KOPT-K1 (cell line): ENCODE measurements around the gene ZNF440.
"Not testable (repeated sequence)": the region's sequence is repeated elsewhere in the genome, so short reads cannot be mapped to it uniquely, and the experiment has no call there.

Experiments
- H3K27ac ChIP-seq: fragments of 200-600 bp; sonication (generic); 2 replicates; pipeline ENCODE4 v1.5.1; 2016; ENCODE audit warnings: antibody characterized with exemption, mild to moderate bottlenecking, low read depth, low read length; ENCODE audit not compliant: poor library complexity, severe bottlenecking
- H3K36me3 ChIP-seq: fragments of 200-600 bp; sonication (generic); 2 replicates; pipeline ENCODE4 v1.5.1; 2017; ENCODE audit warnings: antibody characterized with exemption, mild to moderate bottlenecking, low read length, moderate library complexity; ENCODE audit not compliant: insufficient read depth
- H3K9me3 ChIP-seq: fragments of 200-600 bp; sonication (generic); 2 replicates; pipeline ENCODE4 v1.5.1; 2017; ENCODE audit warnings: antibody characterized with exemption, low read length, mild to moderate bottlenecking; ENCODE audit not compliant: insufficient read depth, poor library complexity, severe bottlenecking

Gene ZNF440

DNA sequence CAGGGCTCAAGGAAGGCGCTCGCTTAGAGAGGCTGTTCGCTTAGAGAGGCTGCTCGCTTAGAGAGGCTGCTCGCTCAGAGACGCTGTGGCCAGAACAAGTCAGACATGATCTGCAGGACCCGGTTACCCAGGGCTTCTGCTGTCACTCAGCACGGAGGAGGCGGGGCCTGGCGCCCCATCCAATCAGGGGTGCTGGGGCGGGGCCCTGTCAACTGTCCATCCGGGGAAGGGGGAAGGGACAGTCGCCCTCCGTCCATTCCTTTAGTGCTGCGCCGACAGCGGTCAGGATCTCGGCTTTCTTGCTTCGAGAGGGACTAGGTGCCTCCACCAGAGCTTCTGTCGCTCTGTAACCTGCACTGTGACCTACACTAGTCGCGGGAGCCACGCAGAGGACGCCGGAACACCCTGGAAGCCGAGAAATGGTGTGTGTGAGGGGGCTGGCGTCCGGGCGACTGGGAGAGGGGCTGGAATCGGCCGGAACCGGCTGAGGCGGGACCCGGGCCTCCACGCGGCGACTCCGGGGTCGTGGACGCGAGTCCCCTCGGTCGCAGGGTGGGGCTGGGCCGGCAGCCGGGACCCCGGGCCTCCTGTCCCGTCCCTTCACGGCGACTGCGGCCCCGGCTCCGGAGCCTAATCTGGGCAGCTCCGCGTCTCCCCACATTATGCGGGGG lies at the start of gene ZNF440:
TSS of gene ZNF440 (plus strand) at position 245 of the 671 bp plus-strand sequence. CDS start at position 420, 175 bp downstream.
- peaks cover 2% of the 10 kb centered on the region for H3K9me3 ChIP-seq
- peak within 1 kb of the TSS; percentile 73 for H3K27ac ChIP-seq
- peaks cover 7% of the 10 kb centered on the region; the same call in 1 of the 2 replicates for H3K36me3 ChIP-seq

DNA sequence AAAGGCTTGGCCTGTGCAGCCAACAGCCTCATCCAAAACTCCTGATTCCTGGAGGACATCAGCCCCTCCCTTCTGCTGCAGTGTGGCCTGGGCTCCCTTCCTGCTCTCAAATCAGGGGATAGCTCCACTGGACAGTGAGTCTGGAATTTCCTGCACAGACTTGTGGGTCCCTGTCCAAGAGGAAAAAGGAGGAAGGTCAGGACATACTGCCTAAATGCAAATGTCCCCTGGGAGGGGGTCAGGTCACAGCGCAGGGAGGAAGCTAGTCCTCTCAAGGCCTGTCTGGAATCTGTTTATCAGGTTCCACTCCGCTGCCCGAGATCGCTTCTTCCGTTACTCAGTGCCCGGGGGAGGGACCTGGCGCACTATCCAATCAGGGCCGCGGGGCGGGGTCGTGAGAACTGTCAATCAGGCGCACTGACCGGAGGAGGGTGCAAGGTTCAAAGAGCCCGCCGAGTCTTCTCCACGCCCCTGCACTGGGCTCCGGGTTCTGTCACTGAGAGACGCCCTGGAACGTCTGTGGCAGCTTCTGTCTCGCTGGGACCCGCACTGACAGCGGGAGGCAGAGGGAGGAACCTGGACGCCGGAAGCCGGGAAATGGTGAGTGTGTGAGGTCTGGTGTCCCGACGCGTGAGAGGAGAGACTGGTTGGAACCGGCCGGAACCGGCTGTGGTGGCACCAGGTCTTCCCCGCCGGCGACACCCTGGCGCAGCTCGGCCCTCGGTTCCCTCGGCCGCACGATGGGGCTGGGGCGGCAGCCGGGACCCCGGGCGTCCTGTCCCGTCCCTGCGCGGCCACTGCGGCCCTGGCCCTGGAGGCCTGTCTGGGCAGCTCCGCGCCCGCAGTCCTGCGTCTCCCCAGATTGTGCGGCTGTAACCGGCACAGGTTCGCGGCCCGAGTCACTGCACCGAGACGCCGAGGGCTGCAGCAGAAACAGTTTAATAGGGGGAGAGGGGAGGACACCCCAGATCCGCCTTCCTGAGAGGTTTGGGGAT lies 47.2 kb upstream of the ZNF440 start, which contains the start of gene ZNF441:
TSS of gene ZNF441 (plus strand) at position 404 of the 995 bp plus-strand sequence. CDS start at position 598, 194 bp downstream.
- Histone ChIP-seq H3K27ac (peak within 1 kb of the TSS; percentile 57), H3K36me3 (no peaks in the 10 kb centered on the region), H3K9me3 (peaks cover 27% of the 10 kb centered on the region)

- peak overlapping the region; percentile 57 for H3K27ac ChIP-seq
- H3K36me3 ChIP-seq, result no peaks in the 10 kb centered on the region
- peaks cover 34% of the 10 kb centered on the region for H3K9me3 ChIP-seq
Measured at GRCh38 chr19:11767633-11768133, 46.4 kb upstream of the ZNF440 start.

DNA sequence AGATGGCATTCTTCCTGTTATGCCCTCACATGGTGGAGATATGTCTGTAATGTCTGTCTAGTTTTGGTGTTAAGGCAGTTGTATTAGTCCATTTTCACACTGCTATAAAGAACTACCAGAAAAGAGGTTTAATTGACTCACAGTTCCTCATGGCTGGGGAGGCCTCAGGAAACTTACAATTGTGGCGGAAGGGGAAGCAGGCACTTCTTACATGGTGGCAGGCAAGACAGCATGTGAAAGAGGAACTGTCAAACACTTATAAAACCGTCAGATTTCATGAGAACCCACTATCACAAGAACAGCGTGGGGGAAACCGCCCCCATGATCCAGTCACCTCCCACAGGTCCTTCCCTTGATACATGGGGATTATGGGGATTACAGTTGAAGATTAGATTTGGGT lies 44.1 kb upstream of the ZNF440 start:
- H3K9me3 ChIP-seq, result peaks cover 45% of the 10 kb centered on the region
- no peaks in the 10 kb centered on the region for H3K36me3 ChIP-seq
- no peak overlapping the region for H3K27ac ChIP-seq

GRCh38 chr19:11771520-11771919 lies 42.6 kb upstream of the ZNF440 start:
- H3K9me3 ChIP-seq, result peaks cover 59% of the 10 kb centered on the region
- not testable (repeated sequence) for H3K27ac ChIP-seq, H3K36me3 ChIP-seq

GRCh38 chr19:11776669-11777068 lies 37.4 kb upstream of the ZNF440 start:
- peaks cover 87% of the 10 kb centered on the region for H3K9me3 ChIP-seq
- H3K27ac ChIP-seq, result not testable (repeated sequence)
- peaks cover 34% of the 10 kb centered on the region for H3K36me3 ChIP-seq

GRCh38 chr19:11780431-11781020 lies 33.5 kb upstream of the ZNF440 start:
- Histone ChIP-seq H3K9me3 (peaks cover 89% of the 10 kb centered on the region), H3K36me3 (peaks cover 46% of the 10 kb centered on the region), H3K27ac (no peak overlapping the region)

GRCh38 chr19:11781295-11782057 lies 32.6 kb upstream of the ZNF440 start:
- Histone ChIP-seq H3K27ac (no peak overlapping the region), H3K9me3 (peaks cover 81% of the 10 kb centered on the region), H3K36me3 (peaks cover 46% of the 10 kb centered on the region)

DNA sequence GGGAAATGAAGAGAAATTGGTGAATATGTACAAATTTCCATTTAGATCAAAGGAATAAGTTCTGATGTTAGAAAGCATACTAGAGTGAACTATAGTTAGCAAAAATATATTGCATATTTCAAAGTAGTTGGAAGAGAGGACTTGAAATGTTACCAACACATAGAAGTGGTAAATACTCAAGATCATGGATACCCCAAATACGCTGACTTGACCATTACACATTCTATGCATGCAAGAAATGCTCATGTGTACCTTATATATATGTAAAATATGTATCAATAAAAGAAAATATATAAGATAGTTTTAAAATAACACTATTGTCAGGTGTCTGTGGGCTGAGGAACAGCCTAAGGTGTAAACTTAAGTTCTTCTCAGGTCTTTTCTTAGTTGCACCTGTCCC lies 30.3 kb upstream of the ZNF440 start:
- H3K36me3 ChIP-seq, result peaks cover 41% of the 10 kb centered on the region
- H3K9me3 ChIP-seq, result peaks cover 82% of the 10 kb centered on the region
- H3K27ac ChIP-seq, result no peak overlapping the region

- H3K9me3 ChIP-seq, result peaks cover 82% of the 10 kb centered on the region
Measured at GRCh38 chr19:11784356-11784755, 29.7 kb upstream of the ZNF440 start.

DNA sequence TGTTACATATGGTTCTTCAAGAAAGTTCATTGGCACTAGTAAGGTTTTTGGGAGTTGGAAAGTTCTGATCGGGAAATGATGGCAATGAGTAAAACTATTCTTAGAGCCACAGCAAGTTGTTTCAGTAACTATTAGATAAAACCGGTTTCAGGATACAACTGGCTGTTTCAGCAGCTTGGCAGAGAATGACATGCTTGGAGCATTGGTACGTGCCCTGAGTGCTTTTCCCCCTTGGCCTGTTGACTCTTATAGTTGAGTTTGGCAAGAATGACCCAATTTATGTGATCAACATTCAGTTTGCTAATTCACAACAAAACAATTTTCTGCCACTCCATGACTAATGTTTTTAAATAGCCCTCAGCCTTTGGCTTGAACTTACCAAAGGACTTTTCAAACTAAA lies 26.5 kb upstream of the ZNF440 start:
- no peak overlapping the region for H3K27ac ChIP-seq
- H3K9me3 ChIP-seq, result peaks cover 61% of the 10 kb centered on the region
- peaks cover 4% of the 10 kb centered on the region; the same call in 1 of the 2 replicates for H3K36me3 ChIP-seq

More at GRCh38 chr19:11784356-11784755, 29.7 kb upstream of the ZNF440 start:
- no peak overlapping the region for H3K27ac ChIP-seq
- H3K36me3 ChIP-seq, result peaks cover 35% of the 10 kb centered on the region

GRCh38 chr19:11792942-11793341 lies 21.1 kb upstream of the ZNF440 start:
- no peak overlapping the region for H3K27ac ChIP-seq
- H3K9me3 ChIP-seq, result peaks cover 20% of the 10 kb centered on the region
- H3K36me3 ChIP-seq, result no peaks in the 10 kb centered on the region

DNA sequence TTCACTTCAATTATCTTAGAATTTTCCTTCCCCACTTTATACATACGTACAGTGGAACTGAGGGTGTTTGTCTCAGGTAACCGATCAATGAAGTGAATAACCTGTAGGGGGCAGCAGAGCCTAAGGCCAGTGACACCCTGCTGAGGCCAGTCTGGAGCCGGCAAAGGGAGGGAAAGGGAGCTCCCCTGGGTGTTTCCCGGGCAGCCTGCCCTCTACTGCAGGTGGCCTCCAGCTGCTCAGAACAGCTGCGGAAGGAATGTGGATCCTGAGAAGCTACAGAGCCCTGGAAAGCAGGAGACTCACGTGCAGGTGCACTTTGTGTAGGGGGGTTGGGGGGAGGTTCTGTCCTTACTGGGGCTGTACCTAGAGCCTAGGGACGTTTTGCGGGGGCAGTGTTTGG lies 16.6 kb upstream of the ZNF440 start:
- Histone ChIP-seq H3K36me3 (no peaks in the 10 kb centered on the region), H3K9me3 (peaks cover 8% of the 10 kb centered on the region), H3K27ac (no peak overlapping the region)
